Endothelial cell (in vitro differentiated cells): Measurements from ENCODE around the gene FEZ2. TPM values are rescaled to one million over a fixed set of nuclear protein-coding genes. Genes with fewer than 3 reads are reported as not detected.

Experiments used
- DNase-seq: peaks from one replicate; pipeline ENCODE4 v3.0.0; 2021; ENCODE audit warnings: low spot score
- H3K27ac Mint-ChIP-seq: one replicate; pipeline ENCODE4 v1.8.0; 2021; ENCODE audit warnings: mixed read lengths, inconsistent platforms; ENCODE audit not compliant: unreplicated experiment
- H3K27me3 Mint-ChIP-seq: one replicate; pipeline ENCODE4 v1.8.0; 2021; ENCODE audit warnings: mild to moderate bottlenecking, moderate library complexity, mixed read lengths, inconsistent platforms; ENCODE audit not compliant: unreplicated experiment
- H3K36me3 Mint-ChIP-seq: one replicate; pipeline ENCODE4 v1.8.0; 2021; ENCODE audit warnings: mild to moderate bottlenecking, low read depth, mixed read lengths, inconsistent platforms; ENCODE audit not compliant: unreplicated experiment
- H3K4me1 Mint-ChIP-seq: one replicate; pipeline ENCODE4 v1.8.0; 2021; ENCODE audit warnings: mild to moderate bottlenecking, mixed read lengths, inconsistent platforms; ENCODE audit not compliant: unreplicated experiment
- H3K4me3 Mint-ChIP-seq: one replicate; pipeline ENCODE4 v1.8.0; 2021; ENCODE audit warnings: mild to moderate bottlenecking, mixed read lengths, inconsistent platforms; ENCODE audit not compliant: unreplicated experiment
- H3K9me3 Mint-ChIP-seq: one replicate; pipeline ENCODE4 v1.8.0; 2021; ENCODE audit warnings: mixed read lengths, inconsistent platforms; ENCODE audit not compliant: unreplicated experiment
- CTCF ChIP-seq: fragments of 200-600 bp; sonication (generic); IDR thresholded peaks from one replicate; pipeline ENCODE4 v1.5.0; 2021; ENCODE audit warnings: antibody characterized with exemption; ENCODE audit not compliant: unreplicated experiment
- total RNA-seq: library from RNA; stranded (reverse); fragmentation: NEBNext Ultra II Directional; extraction: Animal tissue kit (Norgen Biotek cat#: 25700); gene quantifications from one replicate; pipeline ENCODE4 v1.2.1, GENCODE V29; 2021; ENCODE audit not compliant: unreplicated experiment

FEZ2 gene
- total RNA-seq, 1 donor from 2014 or later, result 40.8 TPM

DNA sequence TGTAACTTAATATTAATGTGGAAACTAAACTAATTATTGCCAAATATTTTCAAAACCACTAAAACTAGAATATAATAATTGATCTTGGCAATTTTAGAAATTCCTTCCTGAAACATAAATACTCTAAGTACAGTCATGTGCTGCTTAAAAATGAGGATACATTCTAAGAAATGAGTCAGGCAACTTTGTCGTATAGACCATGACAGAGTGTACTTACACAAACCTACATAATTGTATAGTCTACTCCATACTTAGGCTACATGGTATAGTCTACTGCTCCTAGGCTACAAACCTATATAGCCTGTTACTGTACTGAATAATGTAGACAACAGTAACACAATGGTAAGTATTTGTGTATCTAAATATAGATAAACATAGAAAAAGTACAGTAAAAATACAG, 27.6 kb downstream of the FEZ2 start:
- no peak overlapping the region for H3K27ac Mint-ChIP-seq
- H3K9me3 Mint-ChIP-seq, result no peaks in the 10 kb centered on the region
- peaks cover 2% of the 10 kb centered on the region for H3K27me3 Mint-ChIP-seq
- DNase-seq, result no peak
- peaks cover 20% of the 10 kb centered on the region for H3K36me3 Mint-ChIP-seq
- H3K4me1 Mint-ChIP-seq, result peaks cover 23% of the 10 kb centered on the region
- H3K4me3 Mint-ChIP-seq, result no peak overlapping the region
- no peak for TF ChIP-seq CTCF

DNA sequence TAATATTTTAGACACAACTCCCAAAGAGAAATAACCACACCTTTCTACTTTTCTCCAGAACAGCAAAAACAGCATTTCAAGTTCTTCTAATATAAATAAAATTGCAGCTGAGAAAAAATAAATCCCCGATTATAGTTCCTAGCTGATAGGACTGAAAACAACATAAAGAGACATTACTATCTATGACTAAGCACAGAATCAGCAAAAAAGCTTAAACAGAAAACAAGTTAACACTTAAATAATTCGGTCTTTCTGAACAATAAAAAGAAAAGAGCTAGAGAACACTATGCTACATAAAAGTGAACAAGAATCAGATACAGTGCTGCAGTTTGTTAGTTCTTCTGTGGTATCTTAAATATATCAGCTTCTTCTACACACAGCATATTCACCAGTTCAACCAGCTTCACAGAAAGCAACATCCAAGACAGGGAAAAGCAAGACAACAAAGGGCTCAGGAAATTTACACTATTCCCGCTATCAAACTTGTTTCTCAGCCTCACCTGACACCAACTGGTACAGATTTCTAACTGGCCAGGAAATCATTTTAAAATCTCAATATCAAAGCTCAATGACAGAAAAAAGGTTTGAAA, 28.6 kb downstream of the FEZ2 start:
- Mint-ChIP-seq H3K36me3 (peaks cover 25% of the 10 kb centered on the region), H3K27ac (peak overlapping the region; percentile 69), H3K9me3 (no peaks in the 10 kb centered on the region), H3K27me3 (peaks cover 4% of the 10 kb centered on the region), H3K4me1 (peaks cover 33% of the 10 kb centered on the region), H3K4me3 (no peak overlapping the region)
- no peak for TF ChIP-seq CTCF
- no peak for DNase-seq

DNA sequence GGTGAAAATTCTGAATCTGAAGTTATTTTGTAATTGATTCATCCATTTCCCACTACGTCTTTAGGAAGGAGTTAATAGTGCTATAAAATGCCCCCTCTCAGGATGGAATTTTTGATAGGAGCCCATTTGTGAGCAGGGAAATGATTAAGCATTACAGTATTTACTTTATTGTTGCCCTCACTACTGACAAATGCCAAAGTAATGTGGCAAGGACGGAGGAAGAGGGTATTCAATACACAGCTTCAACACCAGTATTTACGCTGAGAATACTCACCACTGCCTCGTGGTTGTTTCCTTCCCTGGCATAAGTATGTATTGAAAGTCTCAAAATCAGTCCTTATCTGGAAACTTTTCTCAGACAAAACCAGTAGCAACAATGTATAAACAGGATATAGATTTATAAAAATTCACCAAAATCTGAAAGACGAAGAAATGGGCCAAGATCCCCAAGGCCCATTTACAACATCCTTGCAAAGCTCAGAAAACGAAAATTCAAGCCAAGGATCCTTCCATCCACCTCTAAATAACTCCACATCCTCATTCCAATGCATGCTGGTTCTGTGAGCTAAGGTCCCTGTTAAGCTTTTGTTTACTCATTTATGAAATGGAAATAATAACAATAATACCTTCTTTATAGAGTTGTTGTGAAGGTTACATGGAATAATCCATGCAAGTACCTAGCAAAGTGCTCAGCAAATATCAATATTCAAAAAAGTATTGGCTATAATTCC, 29.3 kb downstream of the FEZ2 start:
- Mint-ChIP-seq H3K9me3 (no peaks in the 10 kb centered on the region), H3K27me3 (peaks cover 4% of the 10 kb centered on the region), H3K36me3 (peaks cover 25% of the 10 kb centered on the region), H3K4me1 (peaks cover 40% of the 10 kb centered on the region), H3K27ac (peak overlapping the region; percentile 9), H3K4me3 (no peak overlapping the region)
- no peak for TF ChIP-seq CTCF
- no peak for DNase-seq

DNA sequence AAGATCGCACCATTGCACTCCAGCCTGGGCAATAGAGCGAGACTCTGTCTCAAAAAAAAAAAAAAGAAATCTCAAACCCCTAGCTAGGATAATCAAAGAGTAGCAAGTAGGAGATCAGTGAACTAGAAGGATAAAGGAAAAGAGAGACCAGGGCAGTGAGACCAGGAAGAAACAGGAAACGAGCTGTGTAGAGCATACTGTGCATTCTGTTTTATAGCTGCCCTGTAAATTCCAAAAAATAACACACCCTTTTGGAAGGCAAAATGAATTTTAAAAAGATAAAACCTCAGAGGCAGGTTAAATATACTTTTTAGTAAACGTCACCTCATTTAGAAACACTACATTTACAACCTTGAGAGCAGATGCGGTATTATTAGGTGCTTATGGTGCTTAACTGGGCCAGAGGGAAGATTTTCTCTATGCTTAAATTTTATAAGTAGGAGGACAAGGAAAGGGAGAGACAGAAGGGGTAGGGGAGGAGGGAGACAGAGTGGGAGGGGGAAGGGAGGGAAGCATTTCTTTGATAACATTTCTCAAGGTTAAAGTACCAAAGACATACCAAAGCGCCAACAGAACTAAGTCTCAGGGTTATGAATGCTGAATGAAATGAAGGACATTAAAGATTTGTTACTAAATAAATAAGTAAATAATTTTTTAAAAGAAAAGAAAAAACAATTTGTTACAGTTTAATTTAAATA, 30.1 kb downstream of the FEZ2 start:
- Mint-ChIP-seq H3K9me3 (no peaks in the 10 kb centered on the region), H3K27ac (peak overlapping the region; percentile 13)

More for the DNA sequence above, 30.1 kb downstream of the FEZ2 start:
- Mint-ChIP-seq H3K27me3 (peaks cover 4% of the 10 kb centered on the region), H3K4me1 (peaks cover 47% of the 10 kb centered on the region), H3K4me3 (no peak overlapping the region), H3K36me3 (peaks cover 22% of the 10 kb centered on the region)
- no peak for DNase-seq
- TF ChIP-seq CTCF, result no peak
